GM12873 (cell line): ENCODE data around the gene CLDN11.

Experiments
- TF ChIP-seq, protein P1 (sequence below): IDR thresholded peaks from 2 replicates; pipeline ENCODE4 v1.5.1; 2012; ENCODE audit warnings: low read depth, mild to moderate bottlenecking, moderate library complexity, low read length, control low read depth; ENCODE audit not compliant: insufficient read depth; ENCODE audit errors: missing control alignments

CLDN11 gene

DNA sequence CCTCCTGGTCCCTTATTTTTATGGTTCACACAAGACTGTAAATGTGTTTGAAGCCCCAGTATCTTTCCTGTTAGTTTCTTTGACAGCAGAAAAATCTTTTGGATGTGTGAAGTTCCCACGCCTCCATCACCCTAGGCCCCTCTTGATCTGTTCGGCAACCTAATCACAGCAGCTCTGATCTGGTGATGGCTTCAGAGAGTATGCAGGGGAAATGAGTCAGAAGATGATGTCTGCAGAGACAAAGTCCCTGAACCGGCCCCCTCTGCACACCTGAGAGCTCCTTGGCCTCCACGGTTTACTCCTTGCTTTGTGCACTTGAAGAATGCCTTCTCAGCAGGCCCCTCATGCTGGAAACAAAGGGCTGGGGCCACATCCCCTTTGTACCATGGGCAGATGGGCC, 63.5 kb downstream of the CLDN11 start:
- TF ChIP-seq, protein P1, sequence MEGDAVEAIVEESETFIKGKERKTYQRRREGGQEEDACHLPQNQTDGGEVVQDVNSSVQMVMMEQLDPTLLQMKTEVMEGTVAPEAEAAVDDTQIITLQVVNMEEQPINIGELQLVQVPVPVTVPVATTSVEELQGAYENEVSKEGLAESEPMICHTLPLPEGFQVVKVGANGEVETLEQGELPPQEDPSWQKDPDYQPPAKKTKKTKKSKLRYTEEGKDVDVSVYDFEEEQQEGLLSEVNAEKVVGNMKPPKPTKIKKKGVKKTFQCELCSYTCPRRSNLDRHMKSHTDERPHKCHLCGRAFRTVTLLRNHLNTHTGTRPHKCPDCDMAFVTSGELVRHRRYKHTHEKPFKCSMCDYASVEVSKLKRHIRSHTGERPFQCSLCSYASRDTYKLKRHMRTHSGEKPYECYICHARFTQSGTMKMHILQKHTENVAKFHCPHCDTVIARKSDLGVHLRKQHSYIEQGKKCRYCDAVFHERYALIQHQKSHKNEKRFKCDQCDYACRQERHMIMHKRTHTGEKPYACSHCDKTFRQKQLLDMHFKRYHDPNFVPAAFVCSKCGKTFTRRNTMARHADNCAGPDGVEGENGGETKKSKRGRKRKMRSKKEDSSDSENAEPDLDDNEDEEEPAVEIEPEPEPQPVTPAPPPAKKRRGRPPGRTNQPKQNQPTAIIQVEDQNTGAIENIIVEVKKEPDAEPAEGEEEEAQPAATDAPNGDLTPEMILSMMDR: no peak

DNA sequence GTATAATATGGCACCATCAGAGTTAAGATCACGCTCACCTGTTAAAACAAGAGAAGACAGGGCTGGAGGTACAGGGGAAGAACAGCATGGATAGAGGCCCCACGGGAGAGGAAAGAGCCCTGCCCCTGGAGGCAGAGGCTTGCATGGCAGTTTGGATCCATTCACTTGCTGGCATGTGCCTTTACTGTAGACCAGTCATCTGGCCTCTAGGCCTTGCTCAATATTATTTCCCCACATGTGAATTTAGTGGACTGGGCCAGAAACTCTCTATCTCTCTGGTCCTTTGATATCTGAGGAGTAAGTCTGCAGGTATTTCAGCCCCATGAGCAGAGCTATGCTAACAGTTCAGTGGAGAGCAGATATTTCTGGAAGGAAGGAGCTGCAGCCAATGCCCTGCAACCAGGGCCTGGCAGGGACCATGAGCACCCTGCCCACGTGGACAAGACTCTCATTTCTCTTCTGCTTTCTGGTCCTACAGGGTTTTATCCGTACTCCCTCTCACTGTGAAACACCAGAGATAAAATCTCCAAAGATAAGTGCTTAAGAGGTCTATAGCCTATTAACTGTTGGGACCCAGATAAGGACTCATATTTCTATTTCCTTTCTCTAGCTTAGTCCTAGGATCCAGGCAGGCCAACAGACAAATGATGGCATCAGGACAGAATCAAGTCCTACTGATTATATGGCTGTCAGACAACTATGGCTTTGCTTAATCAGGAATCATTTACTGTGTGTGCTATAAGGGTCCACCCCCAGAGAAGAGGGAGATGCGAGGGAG, 65.0 kb downstream of the CLDN11 start:
- TF ChIP-seq, protein P1: peak; percentile 52
